GM21526 (cell line): ENCODE results near the gene GPR143.

ENCODE experiments used
- ATAC-seq: cut with Tn5 transposase; IDR thresholded peaks from one replicate; pipeline ENCODE4 v1.9.1; 2021; ENCODE audit warnings: moderate library complexity; ENCODE audit not compliant: unreplicated experiment, low FRiP score

The GPR143 gene

DNA sequence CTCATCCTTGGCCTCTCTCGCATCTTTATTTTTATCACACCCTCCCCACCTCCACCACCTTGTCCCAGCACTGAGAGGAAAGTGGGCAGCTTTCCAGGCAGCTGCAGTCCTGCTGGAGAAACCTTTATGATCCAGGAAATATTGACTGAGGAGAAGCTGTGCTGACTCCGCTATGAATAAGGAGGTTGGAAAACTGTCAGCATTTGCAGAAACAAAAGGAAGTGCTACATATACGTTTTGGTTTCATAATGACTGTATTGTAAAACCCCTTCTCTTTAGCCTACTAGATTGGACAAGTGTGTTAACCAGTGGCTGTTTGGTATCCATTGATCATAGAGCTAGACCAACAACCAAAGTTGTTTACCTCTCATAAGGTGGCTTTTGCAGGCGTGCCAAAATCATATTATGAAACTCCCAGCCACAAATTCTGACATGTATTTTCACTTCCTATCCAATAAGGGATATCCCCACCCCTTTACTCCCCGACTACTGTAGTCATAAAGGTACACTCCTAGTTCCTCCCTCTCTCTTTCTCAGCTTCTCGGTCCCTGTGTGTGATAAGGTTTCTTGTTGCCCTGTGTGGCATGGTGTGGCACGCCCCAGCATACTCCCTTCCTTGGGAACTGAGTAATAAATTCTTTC lies 88.4 kb downstream of the GPR143 start:
- ATAC-seq = peak; percentile 98

DNA sequence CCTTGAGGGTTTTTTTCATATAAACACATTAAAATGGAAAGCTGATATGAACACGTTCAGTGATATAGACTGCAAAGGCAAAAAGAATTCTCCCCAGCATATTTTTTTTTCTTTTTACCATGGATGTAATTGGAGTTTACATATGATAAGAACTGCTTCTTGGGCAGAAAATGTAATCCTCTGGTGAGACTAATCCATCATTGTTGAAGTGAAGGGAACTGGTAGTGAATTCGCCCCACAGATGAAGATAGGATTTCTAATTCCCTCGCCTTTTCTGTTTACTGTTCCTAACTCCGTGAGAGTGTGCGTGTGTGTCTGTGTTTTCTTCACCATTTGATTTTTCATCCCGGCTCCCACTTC lies 88.9 kb downstream of the GPR143 start:
- ATAC-seq = no peak

DNA sequence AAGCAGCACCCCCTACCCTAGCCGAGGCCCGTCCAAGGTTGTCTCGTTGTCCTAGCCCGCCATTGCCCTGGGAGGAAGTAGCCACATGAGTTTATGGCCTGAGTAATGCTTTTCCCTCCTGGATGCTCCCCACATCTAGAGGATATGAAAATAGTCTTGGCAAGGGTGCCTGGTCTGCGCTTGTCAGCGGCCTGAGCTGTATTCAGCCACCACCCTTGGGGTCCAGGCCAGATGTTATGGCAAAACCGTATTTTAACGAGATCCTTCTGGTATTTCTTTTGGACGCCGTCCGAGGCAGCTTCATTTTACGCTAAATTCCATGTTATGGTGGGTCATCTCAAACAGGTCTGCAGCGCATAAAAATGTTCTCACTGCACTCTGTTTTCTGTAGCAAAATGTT lies 89.3 kb downstream of the GPR143 start:
- ATAC-seq = no peak
